GM08714 (cell line): Measurements from ENCODE around the gene GAS7.

Experiments
- H3K4me3 ChIP-seq: fragments of 200-500 bp; sonication (Bioruptor generic); 2 replicates; pipeline ENCODE4 v1.5.1; 2014; ENCODE audit warnings: mild to moderate bottlenecking, low read length, inconsistent platforms
- ZNF274 ChIP-seq: IDR thresholded peaks from 2 replicates; pipeline ENCODE4 v1.6.1; 2012; ENCODE audit warnings: mild to moderate bottlenecking, low read depth, low read length

Gene GAS7

DNA sequence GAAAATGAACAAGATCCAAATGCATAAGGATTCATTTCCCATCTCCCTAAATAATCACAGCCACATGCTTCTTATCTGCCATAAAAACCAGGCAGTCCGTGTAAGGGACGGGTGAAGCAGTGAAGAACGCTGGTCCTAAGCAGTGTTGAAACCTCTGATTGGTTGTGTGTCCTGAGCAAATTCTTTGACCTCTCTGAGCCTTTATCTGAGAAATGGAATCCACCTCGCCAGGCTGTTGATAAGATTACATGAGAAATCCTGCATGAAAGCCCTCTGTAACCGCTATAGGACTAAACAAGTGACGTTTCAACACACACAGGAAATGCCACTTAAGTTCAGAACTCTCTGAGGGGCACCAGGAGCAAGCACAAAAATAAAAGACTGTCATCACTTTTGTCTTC lies 26.8 kb downstream of the GAS7 start:
- H3K4me3 ChIP-seq, result no peak overlapping the region
- no peak for TF ChIP-seq ZNF274

DNA sequence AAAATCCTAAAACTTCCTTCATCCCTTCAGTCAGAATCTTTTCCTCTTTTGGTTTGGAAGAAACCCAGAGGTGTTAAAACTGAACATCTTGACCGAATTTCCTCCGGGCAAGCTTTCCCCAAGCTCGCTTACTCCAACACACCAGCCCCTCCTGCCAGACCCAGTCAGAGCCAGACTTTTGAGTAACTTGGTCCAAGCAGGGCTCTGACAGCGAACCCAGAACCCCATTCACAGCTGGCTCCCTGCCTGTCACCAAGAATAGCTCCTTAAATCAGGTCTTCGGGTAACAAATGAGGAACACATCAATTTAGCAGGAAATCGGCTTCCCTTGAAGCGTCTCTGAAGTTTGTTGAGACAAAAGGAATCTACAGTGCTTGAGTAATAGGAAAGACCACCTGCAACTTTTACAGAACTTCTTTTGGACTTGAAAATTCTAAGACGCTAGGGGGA lies 27.3 kb downstream of the GAS7 start:
- H3K4me3 ChIP-seq, result no peak overlapping the region
- TF ChIP-seq ZNF274, result no peak

DNA sequence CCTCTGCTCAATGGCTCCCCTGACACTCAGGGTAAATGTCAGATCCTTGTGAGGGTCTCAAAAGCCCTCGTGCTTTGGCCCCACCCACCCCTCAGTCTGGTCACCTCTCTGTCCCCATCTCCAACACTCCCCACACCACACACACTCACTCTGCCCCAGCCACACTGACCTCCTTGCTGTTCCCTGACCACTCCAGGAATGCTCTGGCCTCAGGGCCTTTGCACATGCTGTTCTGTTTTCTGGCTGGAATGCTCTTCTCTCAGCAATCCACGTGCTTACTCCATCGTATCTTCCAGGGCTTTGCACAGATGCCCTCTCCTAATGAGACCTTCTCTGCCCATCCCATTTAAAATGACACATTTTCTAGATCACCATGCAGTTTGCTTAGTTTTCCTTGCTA lies 28.2 kb downstream of the GAS7 start:
- no peak for TF ChIP-seq ZNF274
- no peak overlapping the region for H3K4me3 ChIP-seq

DNA sequence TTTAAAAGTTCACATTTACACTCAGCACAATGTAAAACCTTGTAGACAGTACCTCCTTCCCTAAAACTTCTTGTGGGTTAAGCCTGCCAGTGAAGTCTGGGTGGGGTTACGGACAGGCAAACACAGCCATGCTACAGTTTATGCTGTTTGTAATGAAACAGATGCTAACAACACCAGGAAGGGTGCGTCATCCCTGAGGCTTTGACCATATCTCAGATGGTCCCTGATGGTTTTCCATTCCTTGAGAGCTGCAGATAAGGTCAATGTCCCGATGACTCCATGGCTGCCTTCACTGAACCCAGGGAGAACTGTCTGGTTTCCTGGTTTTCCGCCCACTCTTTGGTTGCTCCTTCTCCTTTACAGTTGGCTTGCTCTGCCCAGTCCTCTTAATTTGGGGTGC lies 29.1 kb downstream of the GAS7 start:
- no peak for TF ChIP-seq ZNF274

DNA sequence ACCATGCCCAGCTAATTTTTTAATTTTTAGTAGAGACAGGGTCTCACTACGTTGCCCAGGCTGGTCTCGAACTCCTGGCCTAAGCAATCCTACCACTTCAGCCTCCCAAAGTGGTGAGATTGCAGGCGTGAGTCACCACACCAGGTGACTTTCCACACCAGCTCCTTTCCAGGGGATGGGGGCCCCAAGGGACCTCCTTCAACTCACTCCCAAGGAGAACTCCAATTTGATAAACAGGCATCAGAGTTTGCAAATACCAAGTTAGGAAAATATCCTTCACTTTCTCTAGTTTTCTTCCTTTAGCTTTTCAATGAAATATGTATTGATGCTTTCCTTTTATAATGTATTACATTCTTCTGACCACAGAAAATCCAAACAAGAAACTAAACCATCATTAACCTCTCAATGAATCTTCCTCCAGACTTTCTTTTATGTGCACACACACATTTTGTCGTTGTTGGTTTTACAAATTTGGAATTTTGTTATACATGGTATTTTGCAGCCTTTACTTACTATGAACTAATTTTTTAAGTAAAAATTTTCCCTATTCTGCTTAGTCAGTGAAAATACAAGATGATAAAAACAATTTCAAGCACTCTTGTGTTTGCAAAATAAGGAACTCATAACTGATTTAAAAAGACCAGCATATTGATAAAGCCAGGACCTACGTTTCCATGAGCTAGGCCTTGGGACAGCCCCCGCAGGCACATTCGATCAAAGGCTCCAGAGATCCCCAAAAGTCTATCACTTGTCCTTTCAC lies 32.0 kb downstream of the GAS7 start:
- TF ChIP-seq ZNF274, result no peak
- no peak overlapping the region for H3K4me3 ChIP-seq

More for the DNA sequence above, 29.1 kb downstream of the GAS7 start:
- no peak overlapping the region for H3K4me3 ChIP-seq

DNA sequence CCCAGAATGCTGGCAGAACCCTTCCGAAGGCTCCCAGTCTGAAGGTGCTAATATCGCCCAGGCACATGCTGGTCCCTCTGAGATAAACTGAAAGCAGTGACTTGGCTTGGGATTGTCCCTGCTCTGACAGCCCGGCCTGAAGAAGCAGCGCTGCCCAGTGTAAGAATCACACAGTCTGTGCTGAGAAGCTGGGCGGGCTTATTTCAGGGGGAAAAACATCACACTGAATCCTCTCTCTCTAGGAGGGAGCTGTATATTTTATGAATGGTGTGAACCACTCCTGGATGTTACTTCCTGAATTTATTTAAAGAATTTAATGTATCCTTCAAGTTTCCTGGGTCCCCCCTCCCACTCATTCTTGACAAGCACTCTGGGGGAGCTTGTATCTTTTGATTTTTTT lies 36.3 kb downstream of the GAS7 start:
- H3K4me3 ChIP-seq, result no peak overlapping the region
- no peak for TF ChIP-seq ZNF274

DNA sequence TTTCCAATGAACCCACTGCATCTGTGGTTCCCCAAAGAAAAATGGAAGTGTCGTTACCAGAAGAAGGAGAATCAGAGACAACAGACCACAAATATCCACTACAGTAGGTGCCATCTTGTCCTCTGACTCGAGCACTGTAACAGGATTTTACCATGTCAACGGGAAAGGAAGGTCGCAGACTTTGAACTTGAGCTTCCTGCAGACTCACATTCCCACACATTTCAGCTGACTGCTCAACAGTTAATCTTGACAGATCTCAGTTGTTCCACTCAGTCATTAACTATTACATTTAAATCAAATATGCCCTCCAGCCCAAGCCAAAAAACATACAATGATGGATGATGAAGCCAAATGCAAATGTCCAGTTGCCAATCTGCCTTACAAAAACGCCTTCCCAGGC lies 37.0 kb downstream of the GAS7 start:
- no peak for TF ChIP-seq ZNF274
- H3K4me3 ChIP-seq, result no peak overlapping the region

DNA sequence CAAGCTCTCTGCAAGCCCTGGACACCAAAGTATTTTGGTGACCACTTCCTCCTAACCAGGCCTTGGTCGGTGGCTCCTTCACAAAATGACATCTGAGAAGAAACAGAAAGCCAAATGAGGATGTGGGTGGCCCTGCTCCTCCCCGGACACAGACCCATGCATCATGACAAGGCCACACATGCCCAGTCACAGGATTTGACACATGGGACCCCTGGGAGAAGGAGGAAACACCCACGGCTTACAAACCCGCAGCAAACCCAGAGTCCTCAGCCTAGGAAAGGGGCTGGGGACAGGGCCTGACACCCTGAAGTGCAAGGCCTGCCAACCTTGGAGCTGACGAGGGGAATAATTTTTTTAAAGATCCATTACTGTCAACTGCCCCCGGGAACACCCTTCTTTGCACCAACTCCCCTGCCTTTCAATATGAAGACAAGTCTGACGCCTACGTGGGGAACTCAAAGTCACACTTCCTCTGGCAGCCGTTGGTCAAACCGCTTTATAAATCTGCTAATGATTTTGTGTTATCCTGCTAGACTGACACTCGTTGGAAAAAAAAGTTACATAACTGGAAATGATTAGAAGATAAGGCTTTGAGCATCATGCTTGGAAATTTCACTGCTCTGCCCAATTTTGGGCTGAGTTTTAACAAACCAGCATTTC lies 41.3 kb downstream of the GAS7 start:
- no peak overlapping the region for H3K4me3 ChIP-seq
- no peak for TF ChIP-seq ZNF274

DNA sequence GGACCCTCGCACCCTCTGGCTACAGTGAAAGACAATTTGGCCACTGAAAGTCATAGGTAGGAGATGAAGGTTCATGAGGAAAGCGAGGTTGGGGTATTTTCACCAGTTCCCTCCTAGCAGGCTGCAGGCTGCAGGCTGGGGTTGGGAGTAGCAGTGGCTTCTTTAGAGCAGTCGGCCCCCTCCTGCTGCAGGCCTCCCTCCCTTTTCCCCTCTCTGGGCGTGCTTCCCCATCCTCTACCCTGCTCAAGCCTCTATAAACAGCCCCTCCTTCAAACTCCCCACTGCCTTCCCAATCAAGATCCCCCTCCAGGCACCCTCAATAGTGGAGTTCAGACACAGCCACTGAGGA lies 41.8 kb downstream of the GAS7 start:
- no peak for TF ChIP-seq ZNF274
- no peak overlapping the region for H3K4me3 ChIP-seq

DNA sequence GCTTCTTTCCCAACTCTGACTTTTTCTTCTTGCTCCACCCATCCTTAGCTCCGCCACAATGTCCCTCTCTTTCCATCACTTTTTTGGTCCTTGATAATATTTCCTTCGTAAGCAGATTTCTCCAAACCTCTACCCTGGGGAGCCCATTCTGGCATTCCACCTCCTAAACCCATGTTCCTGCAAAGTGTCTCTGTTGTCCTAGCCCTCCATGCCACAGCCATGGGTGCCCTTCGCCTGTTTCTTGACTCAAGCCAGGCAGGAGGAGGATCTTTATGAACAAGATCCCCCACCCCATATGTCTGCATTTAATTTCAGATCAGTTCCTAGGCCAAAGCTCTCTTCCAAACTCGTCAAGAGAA lies 42.4 kb downstream of the GAS7 start:
- TF ChIP-seq ZNF274, result no peak
- H3K4me3 ChIP-seq, result no peak overlapping the region

DNA sequence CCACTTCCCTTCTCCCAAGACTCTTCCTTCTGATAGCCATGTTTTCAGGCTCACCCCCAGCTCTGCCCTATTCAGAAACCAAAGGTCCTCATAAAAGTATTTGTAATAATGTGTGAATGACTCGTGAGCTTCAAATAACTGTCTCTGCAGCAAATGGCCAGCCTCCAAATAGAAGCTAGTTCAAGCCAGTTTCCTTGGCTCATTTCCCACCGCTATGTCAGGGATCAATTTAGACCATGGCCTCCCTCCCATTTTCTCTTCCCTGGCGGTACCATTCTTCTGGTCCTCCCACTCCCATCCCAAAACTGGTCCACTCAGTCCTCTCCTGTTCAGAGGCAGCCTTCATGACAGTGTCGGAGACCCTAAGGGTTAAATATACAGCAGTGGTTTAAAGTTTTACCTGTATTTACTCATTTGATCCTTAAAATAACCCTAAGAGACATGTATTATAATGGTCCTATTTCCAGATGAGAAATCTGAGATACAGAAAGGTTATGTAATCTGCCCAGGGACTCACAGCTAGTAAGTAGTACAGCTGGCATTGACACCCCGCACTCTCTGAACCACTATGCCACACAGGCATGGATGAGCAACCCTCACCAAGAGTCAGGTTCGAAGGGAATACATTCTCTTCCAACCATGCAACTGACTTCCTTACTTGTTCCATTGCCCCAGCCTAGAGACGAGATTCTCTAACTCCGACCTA lies 42.9 kb downstream of the GAS7 start:
- no peak overlapping the region for H3K4me3 ChIP-seq
- TF ChIP-seq ZNF274, result no peak

DNA sequence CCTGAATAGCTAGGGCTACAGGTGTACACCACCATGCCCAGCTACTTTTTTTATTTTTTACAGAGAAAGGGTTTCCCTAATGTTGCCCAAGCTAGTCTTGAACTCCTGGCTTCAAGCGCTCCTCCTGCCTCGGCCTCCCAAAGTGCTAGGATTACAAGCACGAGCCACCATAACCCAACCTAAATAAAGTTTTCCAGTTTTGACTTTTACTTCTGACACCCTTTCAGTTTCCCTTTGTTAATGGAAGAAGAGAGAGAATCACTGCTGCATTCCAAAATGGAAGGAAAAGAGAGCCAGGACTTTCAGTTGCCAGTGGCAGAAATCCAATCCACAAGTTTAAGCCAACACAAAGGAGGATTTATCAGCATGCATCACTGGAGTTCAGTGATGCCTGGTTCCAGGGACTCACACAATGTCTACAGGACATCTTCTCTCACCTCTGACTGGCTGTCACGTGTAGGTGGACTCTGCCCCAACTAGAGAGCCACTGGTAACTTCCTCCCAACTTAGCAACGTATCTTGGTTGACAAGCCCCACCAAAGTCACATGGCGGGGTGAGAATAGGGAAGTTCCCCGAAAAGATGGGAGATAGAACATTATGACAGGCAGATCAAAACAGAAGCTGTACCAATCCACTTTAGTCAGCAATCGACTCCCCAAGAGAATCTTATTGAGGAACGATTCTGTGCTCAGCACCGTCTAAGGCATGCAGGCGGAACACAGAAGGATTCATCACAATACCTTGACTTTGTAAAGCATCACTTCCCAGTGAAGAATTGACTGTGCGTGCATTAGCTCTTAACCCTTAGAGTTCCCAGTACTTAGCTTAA lies 46.5 kb downstream of the GAS7 start:
- TF ChIP-seq ZNF274, result no peak
- no peak overlapping the region for H3K4me3 ChIP-seq

DNA sequence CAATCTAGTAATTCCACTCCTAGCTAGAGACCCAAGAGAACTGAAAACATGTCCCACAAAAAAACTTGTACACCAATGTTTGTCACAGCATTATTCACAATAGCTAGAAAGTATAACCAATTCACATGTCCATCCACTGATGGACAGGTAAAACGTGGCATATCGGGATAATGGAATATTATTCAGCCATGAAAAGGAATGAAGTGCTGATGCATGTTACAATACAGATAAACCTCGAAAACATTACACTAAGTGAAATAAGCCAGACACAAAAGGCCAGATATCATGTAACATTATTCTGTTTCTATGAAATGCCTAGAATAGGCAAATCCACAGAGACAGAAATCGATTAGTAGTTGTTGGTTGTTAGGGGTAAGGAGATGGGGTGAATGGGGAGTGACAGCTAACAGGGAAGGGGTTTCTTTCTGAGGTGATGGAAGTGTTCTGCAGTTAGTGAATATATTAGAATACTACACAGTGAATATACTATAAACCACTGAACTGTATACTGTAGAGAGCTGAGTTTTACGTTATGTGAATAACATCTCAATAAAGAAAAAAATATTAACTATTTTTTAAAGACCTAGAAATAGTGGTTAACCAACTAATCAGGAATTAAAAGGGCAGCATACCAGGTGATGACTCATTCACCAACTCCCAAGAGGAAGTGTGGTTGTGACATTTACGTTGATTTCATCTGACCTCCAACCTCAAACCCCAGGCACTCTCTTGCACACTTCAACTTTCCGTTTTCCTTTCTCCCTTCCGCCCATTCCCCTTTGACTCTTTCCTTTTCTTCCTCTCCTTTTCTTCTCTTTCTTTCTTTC lies 48.6 kb downstream of the GAS7 start:
- no peak for TF ChIP-seq ZNF274
- no peak overlapping the region for H3K4me3 ChIP-seq
